ENCODE data around the gene SYNGR3. TPM values are rescaled to one million over a fixed set of nuclear protein-coding genes. Genes with fewer than 3 reads are reported as not detected.

Gene SYNGR3
- polyA plus RNA-seq, 3 donors = 0.20 to 0.29 TPM; not detected in 1

- Histone ChIP-seq H2AFZ (ENCODE audit: insufficient read depth, low read depth, low read length, poor library complexity, severe bottlenecking) (no peak overlapping the region), H3K9me3 (replicated peaks in 1 of 2; ENCODE audit: control insufficient read depth in 1 of 2, insufficient read depth in 1 of 2, low read length in 2 of 2) (peaks cover 0 to 9% of the 10 kb centered on the region in 2 donors), H3K4me1 (ENCODE audit: control insufficient read depth in 1 of 2, insufficient read depth in 2 of 2, low read length in 2 of 2) (peaks cover 15 to 32% of the 10 kb centered on the region in 2 donors), H3K27ac (ENCODE audit: low read depth in 1 of 2, low read length in 2 of 2) (no peak overlapping the region), H3K79me2 (ENCODE audit: insufficient read depth, low read length) (no peaks in the 10 kb centered on the region), H3K4me2 (replicated peaks; ENCODE audit: extremely low read depth, low read length, poor library complexity, severe bottlenecking) (peak overlapping the region; percentile 80), H3K9ac (ENCODE audit: insufficient read depth, low read length, poor library complexity, severe bottlenecking) (no peak overlapping the region), H4K20me1 (ENCODE audit: insufficient read depth, low read length) (no peaks in the 10 kb centered on the region), H3K36me3 (replicated peaks in 1 of 2; ENCODE audit: control insufficient read depth in 1 of 2, insufficient read depth in 2 of 2, low read length in 2 of 2) (no peaks in the 10 kb centered on the region), H3K27me3 (ENCODE audit: control insufficient read depth in 2 of 2, insufficient read depth in 2 of 2, low read length in 2 of 2) (peaks cover 20 to 65% of the 10 kb centered on the region in 2 donors), H3K4me3 (replicated peaks in 1 of 3; ENCODE audit: low read depth in 2 of 3, low read length in 3 of 3) (no peak overlapping the region)
- Mint-ChIP-seq H3K36me3 (peaks cover 5 to 6% of the 10 kb centered on the region in 2 donors), H3K4me1 (peaks cover 23% of the 10 kb centered on the region), H3K27me3 (ENCODE audit: low read depth in 3 of 3) (peaks cover 53 to 80% (median 72%) of the 10 kb centered on the region in 3 donors), H3K4me3 (peak overlapping the region in 1 of 2 donors; percentile 69), H3K9me3 (peaks cover 3 to 18% (median 9%) of the 10 kb centered on the region in 7 donors), H3K27ac (peak overlapping the region in 1 of 7 donors; percentile 68)
- no peak for TF ChIP-seq CTCF (IDR thresholded peaks at IDR 0.05)
- WGBS (ENCODE audit: insufficient coverage) = 83% methylated on average over 10 of the region's 12 CpGs
- DNase-seq = no peak
- intact Hi-C loops (cut with micrococcal nuclease) = loop anchor here in 1 of 2 donors (5.0 kb wide), 1 partner anchor 128 kb away; no protein-coding TSS in a partner anchor
These were observed 34.3 kb downstream of the SYNGR3 start for GRCh38 chr16:2024032-2024420.

GRCh38 chr16:2025251-2025650 is 35.5 kb downstream of the SYNGR3 start:
- DNase-seq = no peak
- Histone ChIP-seq H3K79me2 (ENCODE audit: insufficient read depth, low read length) (no peaks in the 10 kb centered on the region), H3K4me3 (replicated peaks in 1 of 3; ENCODE audit: low read depth in 2 of 3, low read length in 3 of 3) (no peak overlapping the region), H3K27ac (ENCODE audit: low read depth in 1 of 2, low read length in 2 of 2) (no peak overlapping the region), H3K27me3 (ENCODE audit: control insufficient read depth in 2 of 2, insufficient read depth in 2 of 2, low read length in 2 of 2) (peaks cover 11 to 56% of the 10 kb centered on the region in 2 donors), H3K9ac (ENCODE audit: insufficient read depth, low read length, poor library complexity, severe bottlenecking) (no peak overlapping the region), H2AFZ (ENCODE audit: insufficient read depth, low read depth, low read length, poor library complexity, severe bottlenecking) (no peak overlapping the region), H3K9me3 (replicated peaks in 1 of 2; ENCODE audit: control insufficient read depth in 1 of 2, insufficient read depth in 1 of 2, low read length in 2 of 2) (peaks cover 0 to 9% of the 10 kb centered on the region in 2 donors), H3K4me1 (ENCODE audit: control insufficient read depth in 1 of 2, insufficient read depth in 2 of 2, low read length in 2 of 2) (peaks cover 15 to 26% of the 10 kb centered on the region in 2 donors), H4K20me1 (ENCODE audit: insufficient read depth, low read length) (no peaks in the 10 kb centered on the region), H3K4me2 (replicated peaks; ENCODE audit: extremely low read depth, low read length, poor library complexity, severe bottlenecking) (no peak overlapping the region), H3K36me3 (replicated peaks in 1 of 2; ENCODE audit: control insufficient read depth in 1 of 2, insufficient read depth in 2 of 2, low read length in 2 of 2) (no peaks in the 10 kb centered on the region)
- Mint-ChIP-seq H3K27me3 (ENCODE audit: low read depth in 3 of 3) (peaks cover 50 to 73% (median 67%) of the 10 kb centered on the region in 3 donors), H3K27ac (no peak overlapping the region), H3K36me3 (peaks cover 5 to 6% of the 10 kb centered on the region in 2 donors), H3K9me3 (peaks cover 3 to 16% (median 9%) of the 10 kb centered on the region in 7 donors), H3K4me1 (peaks cover 23% of the 10 kb centered on the region), H3K4me3 (peak overlapping the region in 1 of 2 donors; percentile 78)
- intact Hi-C loops (cut with micrococcal nuclease) = loop anchor here in 1 of 2 donors (5.0 kb wide), 1 partner anchor 122 kb away; the partner anchor contains the start of gene RAB26
- WGBS (ENCODE audit: insufficient coverage) = 91% methylated on average over 8 of the region's 14 CpGs
- TF ChIP-seq CTCF (IDR thresholded peaks at IDR 0.05) = no peak

All from CD14-positive monocyte (primary cell).